Stimulated activated CD8-positive, alpha-beta memory T cell treated with anti-CD3 and anti-CD28 coated beads, Interleukin-7, amount 100 ng/mL, for 24 hours (primary cell): ENCODE measurements around the gene LRRIQ4.

Source experiments
- DNase-seq: peaks from one replicate; pipeline ENCODE4 v3.0.0-alpha.2; 2020; ENCODE audit warnings: low read depth

Gene LRRIQ4

GRCh38 chr3:169812332-169813235, at the start of gene LRRIQ4, which contains the start of gene LRRC34:
Gene LRRIQ4, plus strand, starts transcription at chr3:169812870. Its CDS starts 9,052 bp downstream, at chr3:169821922.
Gene LRRC34, minus strand, starts transcription at chr3:169812904. Its CDS starts 356 bp downstream, at chr3:169812548.
- peak; percentile 52 for DNase-seq

- DNase-seq: peak; percentile 26
These were observed 48.3 kb upstream of the LRRIQ4 start for GRCh38 chr3:169764312-169764881.

- peak; percentile 79 for DNase-seq
These were observed 47.6 kb upstream of the LRRIQ4 start, which contains the start of gene TERC for GRCh38 chr3:169764882-169765612. Gene TERC, minus strand, starts transcription at chr3:169765060.

- peak; percentile 28 for DNase-seq
These were observed 43.1 kb upstream of the LRRIQ4 start, which contains the start of gene ACTRT3 for GRCh38 chr3:169769287-169770181. Gene ACTRT3, minus strand, starts transcription at chr3:169769561. Its CDS starts 41 bp downstream, at chr3:169769520.

- peak; percentile 15 for DNase-seq
These were observed 41.0 kb upstream of the LRRIQ4 start for GRCh38 chr3:169771497-169772304.

- DNase-seq: peak; percentile 41
These were observed 40.3 kb upstream of the LRRIQ4 start for GRCh38 chr3:169772305-169772896.

- DNase-seq: peak; percentile 89
These were observed 39.5 kb upstream of the LRRIQ4 start, which contains the start of gene MYNN for GRCh38 chr3:169772897-169773816. Gene MYNN, plus strand, starts transcription at chr3:169773396. Its CDS starts 900 bp downstream, at chr3:169774296.

GRCh38 chr3:169774186-169774585, 38.5 kb upstream of the LRRIQ4 start:
- DNase-seq: no peak

GRCh38 chr3:169777822-169778221, 34.8 kb upstream of the LRRIQ4 start:
- no peak for DNase-seq

- DNase-seq: no peak
These were observed 31.9 kb upstream of the LRRIQ4 start for GRCh38 chr3:169780742-169781141.

GRCh38 chr3:169781209-169781855, 31.3 kb upstream of the LRRIQ4 start:
- no peak for DNase-seq

GRCh38 chr3:169787120-169787519, 25.6 kb upstream of the LRRIQ4 start:
- no peak for DNase-seq

- no peak for DNase-seq
These were observed 24.9 kb upstream of the LRRIQ4 start for GRCh38 chr3:169787791-169788190.

GRCh38 chr3:169790219-169790618, 22.5 kb upstream of the LRRIQ4 start:
- DNase-seq: no peak

GRCh38 chr3:169790687-169791429, 21.8 kb upstream of the LRRIQ4 start:
- DNase-seq: no peak

GRCh38 chr3:169792359-169792758, 20.3 kb upstream of the LRRIQ4 start:
- no peak for DNase-seq

GRCh38 chr3:169804681-169805080, 8.0 kb upstream of the LRRIQ4 start:
- no peak for DNase-seq
